ENCODE measurements around the gene DPF3.

Gene DPF3

DNA sequence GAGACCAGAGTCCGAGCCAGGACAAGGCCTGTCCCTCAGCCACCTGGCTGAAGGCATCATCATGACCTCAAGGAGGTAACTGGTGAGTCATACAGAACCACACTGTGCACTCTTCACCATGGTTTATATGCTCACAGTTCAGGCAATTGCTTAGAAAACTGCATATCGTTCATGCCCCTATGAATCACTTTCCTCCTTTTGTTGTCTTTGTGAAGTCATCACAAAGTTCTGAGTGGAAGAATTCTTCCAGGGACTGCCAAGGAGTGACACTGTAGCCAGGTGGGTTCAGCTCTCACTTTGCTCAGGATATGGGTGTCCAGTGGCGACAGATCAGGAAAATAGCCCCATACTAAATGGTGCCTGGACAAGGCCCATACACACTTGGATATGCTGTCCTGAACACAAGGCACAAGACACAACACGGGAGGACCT is 92.5 kb downstream of the DPF3 start:
- in situ Hi-C loops (cut with MboI; ENCODE audit: low sequenced_read_pairs): no loop called here

DNA sequence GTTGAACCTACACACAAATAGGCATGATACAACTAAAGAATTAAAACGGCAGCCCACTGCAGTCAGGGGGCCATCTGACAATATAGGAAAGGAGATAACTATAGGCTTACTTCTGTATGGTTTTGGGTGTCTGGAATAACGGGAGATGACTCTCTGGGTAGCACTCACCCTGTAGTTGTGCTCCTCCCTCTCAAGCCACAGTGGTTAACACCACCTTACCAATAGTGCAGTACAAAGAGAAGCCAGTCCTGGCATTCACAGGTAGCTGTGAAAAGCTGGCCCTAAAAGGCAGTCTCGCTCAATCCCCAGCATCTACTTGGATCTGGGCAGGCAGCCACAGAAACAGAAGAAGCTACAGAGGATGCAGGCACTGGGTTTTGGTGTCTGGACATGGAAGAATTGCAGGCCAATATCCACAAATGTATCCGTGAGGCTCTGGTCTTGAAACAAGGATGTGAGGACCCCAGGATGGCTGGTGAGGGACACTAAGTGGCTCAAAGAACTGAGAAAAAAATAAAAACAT is 93.0 kb downstream of the DPF3 start:
- in situ Hi-C loops (cut with MboI; ENCODE audit: low sequenced_read_pairs): no loop called here

- in situ Hi-C loops (cut with MboI; ENCODE audit: low sequenced_read_pairs): no loop called here
These were observed 93.6 kb downstream of the DPF3 start for GRCh38 chr14:72800296-72800695.

- in situ Hi-C loops (cut with MboI; ENCODE audit: low sequenced_read_pairs): no loop called here
These were observed 97.0 kb downstream of the DPF3 start for GRCh38 chr14:72796935-72797334.

- in situ Hi-C loops (cut with MboI; ENCODE audit: low sequenced_read_pairs): no loop called here
These were observed 100.6 kb downstream of the DPF3 start for GRCh38 chr14:72793156-72793939.

DNA sequence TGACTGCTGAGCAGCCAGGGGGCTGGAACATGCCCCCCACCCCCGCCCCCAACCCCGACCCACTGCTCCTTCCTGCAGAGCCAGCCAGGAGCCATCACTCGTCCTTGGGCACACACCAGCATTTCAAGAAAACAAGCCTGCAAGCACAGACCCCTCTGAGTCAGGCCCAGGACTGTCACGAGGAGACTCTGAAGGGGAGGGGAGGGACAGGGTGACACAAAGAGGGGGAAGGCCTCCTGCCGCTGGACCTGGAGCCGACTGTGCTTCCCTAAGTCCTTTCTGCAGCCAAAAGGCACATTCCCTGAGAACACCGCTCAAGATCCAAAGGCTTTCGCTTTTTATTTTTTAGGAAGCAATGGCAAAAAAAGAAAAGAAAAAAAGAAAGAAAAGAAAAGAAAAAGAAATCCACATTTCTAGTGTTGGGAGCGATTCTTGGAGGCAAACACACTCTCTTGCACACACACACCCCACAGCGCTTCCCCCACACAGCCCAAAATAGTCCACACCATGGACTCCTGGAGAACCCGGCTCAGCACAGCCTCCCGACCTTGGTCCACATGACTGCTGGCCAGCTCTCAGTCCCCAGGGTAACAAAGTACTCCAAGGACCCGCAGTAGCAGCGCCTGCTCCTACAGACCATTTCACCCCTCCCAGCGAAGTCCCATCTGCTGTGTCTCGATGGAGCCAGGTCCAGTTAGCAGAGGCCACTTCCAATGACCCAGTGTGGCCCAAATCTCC is 101.7 kb downstream of the DPF3 start:
- in situ Hi-C loops (cut with MboI; ENCODE audit: low sequenced_read_pairs): no loop called here

DNA sequence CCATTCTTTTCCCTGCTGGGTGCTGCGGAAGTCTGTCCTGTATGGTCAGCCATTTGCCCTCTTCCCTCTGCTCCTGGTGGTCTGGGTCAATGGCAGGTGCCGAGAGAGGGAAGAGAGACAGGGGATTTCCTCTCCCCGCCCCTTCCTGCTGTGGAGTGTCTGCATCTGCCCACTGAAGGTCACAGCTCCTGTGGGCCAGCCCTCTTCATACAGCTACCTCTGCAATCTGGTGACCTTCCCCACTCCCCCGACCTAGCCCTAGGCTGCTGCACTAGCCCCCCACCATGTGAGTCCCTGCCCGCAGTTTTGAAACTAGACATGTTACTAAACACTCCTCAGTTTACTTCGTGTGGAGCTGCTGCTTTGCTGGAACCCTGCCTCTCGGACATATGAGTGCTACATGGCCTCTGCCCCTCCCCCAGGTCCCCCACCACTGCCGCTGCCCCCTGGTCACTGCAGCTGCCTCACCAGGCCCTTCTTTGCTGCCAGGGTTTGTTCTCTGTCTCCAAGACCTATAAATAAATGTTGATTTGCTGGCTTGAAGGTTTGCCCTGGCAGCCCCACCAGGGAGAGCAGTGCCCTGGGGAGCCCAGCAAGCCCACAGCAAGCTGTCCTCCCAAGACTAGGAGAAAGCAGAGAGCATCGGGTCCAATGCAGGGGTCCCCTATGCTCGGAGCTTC is 102.9 kb downstream of the DPF3 start:
- in situ Hi-C loops (cut with MboI; ENCODE audit: low sequenced_read_pairs): no loop called here

DNA sequence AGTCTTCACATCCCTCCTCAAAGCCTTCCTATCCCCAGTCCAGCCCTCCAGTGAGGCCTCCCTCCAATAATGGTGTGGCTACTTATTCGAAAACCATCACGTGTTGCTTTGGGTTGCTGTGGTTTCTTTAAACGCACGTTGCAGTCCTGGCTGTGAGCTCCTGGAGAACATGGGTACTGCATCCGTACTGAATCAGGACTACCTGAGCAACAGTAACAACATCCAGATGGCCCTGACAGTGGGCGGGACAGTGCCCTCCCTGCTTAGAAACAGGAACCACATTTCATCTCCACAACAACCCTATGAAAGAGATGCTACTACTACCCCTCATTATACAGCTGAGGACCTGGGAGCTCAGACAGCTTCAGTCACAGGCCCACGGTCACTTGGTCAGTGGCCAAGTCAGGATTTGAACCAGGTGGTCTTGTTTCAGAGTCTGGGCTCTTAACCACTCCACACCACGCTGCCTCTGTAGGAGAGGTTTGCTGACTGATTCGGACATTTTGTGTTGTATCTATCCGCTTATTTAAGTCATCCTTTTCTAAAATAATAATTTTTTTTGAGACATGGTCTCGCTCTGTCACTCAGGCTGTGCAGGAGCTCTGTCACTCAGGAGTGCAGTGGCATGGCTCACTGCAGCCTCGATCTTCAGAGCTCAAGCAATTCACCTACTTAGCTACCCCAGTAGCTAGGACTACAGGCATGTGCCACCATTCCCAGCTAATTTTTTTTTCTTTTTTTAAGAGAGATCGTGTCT is 104.8 kb downstream of the DPF3 start:
- in situ Hi-C loops (cut with MboI; ENCODE audit: low sequenced_read_pairs): no loop called here

GRCh38 chr14:72788255-72788654 is 105.6 kb downstream of the DPF3 start:
- in situ Hi-C loops (cut with MboI; ENCODE audit: low sequenced_read_pairs): no loop called here

DNA sequence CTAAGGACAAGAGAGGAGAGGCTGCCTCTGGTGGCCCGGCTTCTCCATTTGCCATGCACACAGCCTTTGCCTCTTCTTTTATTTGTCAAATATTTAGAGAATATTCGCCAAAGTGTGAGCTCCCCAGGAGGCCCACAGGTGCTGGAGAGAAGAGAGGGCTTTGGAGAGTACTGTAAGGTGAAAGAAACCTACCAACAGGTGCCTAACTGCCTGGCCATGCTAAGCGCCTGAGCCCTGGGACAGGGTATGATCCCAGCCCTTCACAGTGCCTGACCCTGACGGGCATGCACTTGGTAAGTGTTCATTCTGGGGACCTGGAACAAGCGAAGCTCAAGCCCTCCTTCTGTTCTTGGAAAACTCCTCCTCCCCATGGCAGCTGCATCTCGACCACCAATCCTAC is 106.1 kb downstream of the DPF3 start:
- in situ Hi-C loops (cut with MboI; ENCODE audit: low sequenced_read_pairs): no loop called here

DNA sequence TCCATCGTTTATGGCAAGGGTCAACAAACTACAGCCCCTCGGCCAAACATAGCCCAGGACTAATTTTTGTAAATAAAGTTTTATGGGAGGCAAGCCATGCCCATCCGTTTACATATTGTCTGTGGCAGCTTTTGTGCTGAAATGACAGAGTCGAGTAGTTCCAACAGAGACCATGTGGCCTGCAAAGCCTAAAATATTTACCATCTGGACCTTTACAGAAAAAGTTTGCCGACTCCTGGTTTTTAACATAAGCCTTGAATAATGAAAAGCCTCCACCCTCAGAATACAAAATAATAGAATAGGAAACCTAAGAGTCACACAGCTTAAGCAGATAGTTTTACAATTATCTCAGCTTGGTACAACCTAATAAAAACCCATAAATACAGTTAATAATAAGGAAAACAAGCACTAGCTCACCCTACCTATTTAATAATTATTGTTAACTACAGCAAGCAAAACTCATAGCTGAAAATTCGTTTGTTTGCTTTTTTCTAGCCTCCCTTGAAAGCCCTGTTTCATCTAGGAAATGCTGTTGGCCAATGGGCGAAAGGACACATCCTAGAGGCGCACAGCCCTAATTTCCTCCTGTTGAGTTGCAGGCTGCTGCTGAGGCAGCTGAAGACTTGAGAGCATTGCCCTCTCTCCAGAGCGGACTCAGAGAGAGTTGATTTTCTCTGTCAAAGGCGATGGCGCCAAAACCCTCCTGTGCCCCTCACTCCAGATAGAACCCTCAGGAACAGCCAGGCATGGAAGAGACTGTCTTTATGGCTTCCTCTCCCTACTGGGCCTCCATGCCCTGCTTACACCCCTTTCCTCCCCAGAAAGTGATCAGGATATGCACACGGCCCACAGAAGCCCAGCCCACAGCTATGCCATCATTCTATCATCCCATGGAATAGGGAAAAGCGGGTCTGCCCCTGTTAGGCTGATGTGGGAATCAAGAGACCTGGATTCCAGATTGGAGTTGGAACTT is 107.2 kb downstream of the DPF3 start:
- in situ Hi-C loops (cut with MboI; ENCODE audit: low sequenced_read_pairs): no loop called here

DNA sequence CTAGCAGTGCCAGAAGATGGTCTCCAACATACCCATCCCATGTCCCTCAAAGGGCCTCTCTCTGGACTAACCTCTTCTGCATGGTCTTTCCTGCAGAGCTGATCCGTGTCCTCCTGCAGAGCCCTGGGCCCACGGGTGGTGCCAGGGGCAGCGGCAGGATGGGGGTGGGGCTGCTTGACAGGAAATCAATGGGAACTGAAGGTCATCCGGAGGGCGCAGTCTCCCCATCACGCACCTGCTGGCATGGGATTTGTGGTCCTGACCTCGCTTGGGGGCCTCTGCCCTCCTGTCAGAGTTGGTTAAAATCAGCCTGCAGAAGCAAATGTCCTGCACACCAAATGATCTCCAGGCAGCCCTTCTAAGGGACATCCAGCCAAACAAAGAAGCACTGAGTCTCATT is 110.2 kb downstream of the DPF3 start:
- in situ Hi-C loops (cut with MboI; ENCODE audit: low sequenced_read_pairs): no loop called here

- in situ Hi-C loops (cut with MboI; ENCODE audit: low sequenced_read_pairs): no loop called here
These were observed 111.1 kb downstream of the DPF3 start for GRCh38 chr14:72782817-72783216.

DNA sequence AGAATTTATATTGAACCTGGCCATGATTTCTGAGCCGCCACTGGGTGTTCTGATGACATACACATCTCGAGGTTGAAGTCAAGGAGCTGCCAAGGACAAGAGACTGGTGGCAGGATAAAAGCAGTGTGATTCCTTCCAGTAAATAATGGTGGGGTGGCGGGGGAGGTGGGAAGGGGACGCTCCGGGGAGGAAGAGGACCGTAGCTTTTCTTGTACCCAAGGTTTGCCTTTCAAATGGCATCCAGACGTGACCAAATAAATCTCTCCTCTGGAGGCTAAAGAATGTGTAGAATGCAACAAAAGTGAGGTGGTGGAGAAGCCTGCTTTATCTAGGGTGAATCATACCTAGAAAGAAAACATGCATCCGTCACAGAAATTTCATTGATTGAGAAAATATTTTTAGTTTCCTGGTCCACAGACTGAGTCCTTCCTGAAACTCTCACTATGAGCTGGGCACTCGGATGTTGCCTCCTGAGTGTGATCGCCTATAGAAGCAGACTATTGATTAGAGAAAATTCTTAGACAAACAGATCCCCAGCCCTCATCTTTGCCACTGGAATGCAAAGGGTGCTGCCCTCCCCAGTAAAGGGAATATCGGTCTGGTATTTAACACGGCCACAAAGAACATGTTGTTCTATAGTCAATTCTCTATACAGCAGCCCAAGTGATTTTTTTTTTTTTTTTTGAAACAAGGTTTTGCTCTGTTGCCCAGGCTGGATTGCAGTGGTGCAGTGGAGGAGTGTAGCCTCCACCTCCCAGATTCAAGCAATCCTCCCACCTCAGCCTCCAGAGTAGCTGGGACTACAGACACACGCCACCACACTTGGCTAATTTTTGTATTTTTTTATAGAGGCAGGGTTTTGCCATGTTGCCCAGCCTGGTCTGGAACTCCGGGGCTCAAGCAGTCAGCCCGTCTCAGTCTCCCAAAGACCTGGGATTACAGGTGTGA is 112.1 kb downstream of the DPF3 start:
- in situ Hi-C loops (cut with MboI; ENCODE audit: low sequenced_read_pairs): no loop called here

GRCh38 chr14:72780751-72781150 is 113.2 kb downstream of the DPF3 start:
- in situ Hi-C loops (cut with MboI; ENCODE audit: low sequenced_read_pairs): no loop called here

DNA sequence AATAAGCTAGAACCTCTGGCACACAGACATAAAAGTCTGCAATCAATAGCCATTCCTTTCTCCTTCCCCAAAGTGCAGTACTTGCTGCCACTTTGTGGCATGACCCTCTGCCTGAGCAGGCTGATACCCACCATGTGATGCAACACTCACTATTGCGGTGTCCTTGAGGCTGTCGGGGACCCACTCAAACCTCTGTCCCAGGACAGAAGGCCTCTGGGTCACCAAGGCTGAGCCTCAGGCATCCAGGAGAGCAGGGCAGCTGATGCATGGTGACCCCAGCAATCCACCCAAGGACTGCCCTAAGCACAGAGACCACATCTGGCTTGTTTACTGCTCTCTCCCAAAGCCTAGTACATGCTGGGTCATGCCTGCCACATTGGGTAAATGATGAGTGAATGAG is 114.2 kb downstream of the DPF3 start:
- in situ Hi-C loops (cut with MboI; ENCODE audit: low sequenced_read_pairs): no loop called here

GRCh38 chr14:72777636-72778035 is 116.3 kb downstream of the DPF3 start:
- in situ Hi-C loops (cut with MboI; ENCODE audit: low sequenced_read_pairs): no loop called here

DNA sequence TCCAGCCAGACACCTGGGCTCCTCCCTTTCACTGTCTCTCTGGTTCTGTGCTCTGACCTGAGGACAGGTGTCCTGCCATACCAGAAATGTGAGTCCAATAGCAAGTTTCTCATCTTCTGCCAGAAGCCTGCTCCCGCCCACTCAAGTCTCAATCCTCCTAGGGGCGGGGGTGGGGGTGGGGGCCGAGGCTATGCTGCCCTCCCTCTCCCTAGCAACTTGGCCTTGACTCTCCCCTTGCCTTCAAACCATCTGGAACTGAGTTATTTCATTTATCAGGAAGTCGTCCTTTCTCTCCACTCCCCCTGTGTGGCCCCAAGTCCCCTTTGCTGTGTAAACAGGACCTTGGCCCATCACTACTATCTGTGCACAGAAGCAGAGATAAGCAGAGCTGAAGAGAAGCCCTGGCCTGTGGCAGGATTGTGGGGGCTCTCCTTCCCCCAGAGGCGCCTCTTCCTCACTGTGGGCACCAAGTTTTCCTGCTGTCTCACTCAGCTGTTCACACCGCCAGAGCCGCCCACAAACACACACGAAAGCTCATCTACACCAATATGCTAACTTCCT is 117.1 kb downstream of the DPF3 start:
- in situ Hi-C loops (cut with MboI; ENCODE audit: low sequenced_read_pairs): no loop called here

Data from HL-60/S4 (cell line).